ENCODE data around the gene PTPRM.

- TF ChIP-seq, protein P1, sequence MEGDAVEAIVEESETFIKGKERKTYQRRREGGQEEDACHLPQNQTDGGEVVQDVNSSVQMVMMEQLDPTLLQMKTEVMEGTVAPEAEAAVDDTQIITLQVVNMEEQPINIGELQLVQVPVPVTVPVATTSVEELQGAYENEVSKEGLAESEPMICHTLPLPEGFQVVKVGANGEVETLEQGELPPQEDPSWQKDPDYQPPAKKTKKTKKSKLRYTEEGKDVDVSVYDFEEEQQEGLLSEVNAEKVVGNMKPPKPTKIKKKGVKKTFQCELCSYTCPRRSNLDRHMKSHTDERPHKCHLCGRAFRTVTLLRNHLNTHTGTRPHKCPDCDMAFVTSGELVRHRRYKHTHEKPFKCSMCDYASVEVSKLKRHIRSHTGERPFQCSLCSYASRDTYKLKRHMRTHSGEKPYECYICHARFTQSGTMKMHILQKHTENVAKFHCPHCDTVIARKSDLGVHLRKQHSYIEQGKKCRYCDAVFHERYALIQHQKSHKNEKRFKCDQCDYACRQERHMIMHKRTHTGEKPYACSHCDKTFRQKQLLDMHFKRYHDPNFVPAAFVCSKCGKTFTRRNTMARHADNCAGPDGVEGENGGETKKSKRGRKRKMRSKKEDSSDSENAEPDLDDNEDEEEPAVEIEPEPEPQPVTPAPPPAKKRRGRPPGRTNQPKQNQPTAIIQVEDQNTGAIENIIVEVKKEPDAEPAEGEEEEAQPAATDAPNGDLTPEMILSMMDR (optimal IDR thresholded peaks at IDR 0.05 in 1 of 3, IDR thresholded peaks at IDR 0.05 in 1 of 3, conservative IDR thresholded peaks at IDR 0.05 in 1 of 3; ENCODE audit: extremely low read depth in 1 of 3, insufficient read depth in 2 of 3, low read length in 3 of 3): no peak
- TF ChIP-seq EZH2 (IDR thresholded peaks at IDR 0.05; ENCODE audit: low read length): no peak
Measured at GRCh38 chr18:7729868-7730267, 162.8 kb downstream of the PTPRM start.
